Adipocyte (in vitro differentiated cells): ENCODE data around the gene WDR48.
A peak's percentile ranks its signal among the peaks of the same experiment; 100 is the strongest.

Experiments used
- DNase-seq: peaks from one replicate; pipeline ENCODE4 v3.0.0-alpha.2; 2015; ENCODE audit warnings: low read depth
- H3K27me3 ChIP-seq: replicated peaks from 2 replicates; pipeline ENCODE4 v1.7.0; 2013; ENCODE audit warnings: mild to moderate bottlenecking, low read length, moderate library complexity; ENCODE audit not compliant: control insufficient read depth, insufficient read depth
- H3K36me3 ChIP-seq: 2 replicates; pipeline ENCODE4 v1.7.0; 2013; ENCODE audit warnings: low read length, mild to moderate bottlenecking, moderate library complexity; ENCODE audit not compliant: control insufficient read depth, insufficient read depth, severe bottlenecking
- H3K4me1 ChIP-seq: 2 replicates; pipeline ENCODE4 v1.7.0; 2013; ENCODE audit warnings: mild to moderate bottlenecking, low read length, moderate library complexity; ENCODE audit not compliant: control insufficient read depth, insufficient read depth
- H3K4me3 ChIP-seq: 2 replicates; pipeline ENCODE4 v1.7.0; 2013; ENCODE audit warnings: mild to moderate bottlenecking, low read length, moderate library complexity
- H3K9ac ChIP-seq: 2 replicates; pipeline ENCODE4 v1.7.0; 2013; ENCODE audit warnings: mild to moderate bottlenecking, low read length, moderate library complexity
- H3K9me3 ChIP-seq: 2 replicates; pipeline ENCODE4 v1.7.0; 2013; ENCODE audit warnings: mild to moderate bottlenecking, low read length, moderate library complexity; ENCODE audit not compliant: control insufficient read depth

The WDR48 gene

GRCh38 chr3:39112113-39112512, 60.3 kb downstream of the WDR48 start:
- peaks cover 6% of the 10 kb centered on the region for H3K4me1 ChIP-seq
- H3K9ac ChIP-seq = no peak overlapping the region
- no peaks in the 10 kb centered on the region for H3K9me3 ChIP-seq
- no peaks in the 10 kb centered on the region for H3K27me3 ChIP-seq
- H3K36me3 ChIP-seq = no peaks in the 10 kb centered on the region
- no peak overlapping the region for H3K4me3 ChIP-seq
- no peak for DNase-seq

DNA sequence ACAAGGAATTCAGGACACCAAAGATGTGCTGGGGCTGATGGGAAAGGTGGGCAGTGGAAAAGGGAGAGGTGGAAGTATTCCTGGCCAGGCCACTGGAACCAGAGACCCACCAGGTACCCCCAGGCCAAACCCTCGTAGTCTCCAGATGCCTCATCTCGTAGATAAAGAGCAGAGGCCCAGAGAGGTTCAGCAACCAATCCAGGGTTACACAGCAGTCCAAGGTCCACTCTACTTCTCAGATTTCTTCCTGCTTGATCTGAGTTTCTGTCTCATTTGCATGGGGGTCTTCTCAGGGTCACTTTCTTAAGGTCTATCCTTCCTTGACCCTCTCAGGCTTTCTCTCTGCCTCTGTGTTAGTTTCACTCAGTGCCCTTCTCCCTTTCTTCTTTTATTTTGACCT, 60.7 kb downstream of the WDR48 start:
- no peak overlapping the region for H3K9ac ChIP-seq
- peaks cover 6% of the 10 kb centered on the region for H3K4me1 ChIP-seq
- no peaks in the 10 kb centered on the region for H3K36me3 ChIP-seq
- DNase-seq = no peak
- H3K27me3 ChIP-seq = no peaks in the 10 kb centered on the region
- no peak overlapping the region for H3K4me3 ChIP-seq
- no peaks in the 10 kb centered on the region for H3K9me3 ChIP-seq

- no peak overlapping the region for H3K9ac ChIP-seq
- no peaks in the 10 kb centered on the region for H3K9me3 ChIP-seq
- peaks cover under 1% of the 10 kb centered on the region for H3K4me1 ChIP-seq
- no peaks in the 10 kb centered on the region for H3K36me3 ChIP-seq
- H3K27me3 ChIP-seq = no peaks in the 10 kb centered on the region
- DNase-seq = no peak
- H3K4me3 ChIP-seq = no peak overlapping the region
These were observed 61.5 kb downstream of the WDR48 start for GRCh38 chr3:39113291-39113690.

GRCh38 chr3:39114456-39114855, 62.6 kb downstream of the WDR48 start:
- Histone ChIP-seq H3K4me1 (no peaks in the 10 kb centered on the region), H3K36me3 (no peaks in the 10 kb centered on the region), H3K9ac (no peak overlapping the region), H3K9me3 (no peaks in the 10 kb centered on the region), H3K27me3 (no peaks in the 10 kb centered on the region), H3K4me3 (no peak overlapping the region)
- DNase-seq = no peak

GRCh38 chr3:39115870-39116269, 64.1 kb downstream of the WDR48 start:
- DNase-seq = no peak
- H3K9me3 ChIP-seq = no peaks in the 10 kb centered on the region
- H3K9ac ChIP-seq = no peak overlapping the region
- H3K27me3 ChIP-seq = no peaks in the 10 kb centered on the region
- H3K36me3 ChIP-seq = no peaks in the 10 kb centered on the region
- no peaks in the 10 kb centered on the region for H3K4me1 ChIP-seq
- H3K4me3 ChIP-seq = no peak overlapping the region

GRCh38 chr3:39118079-39118478, 66.3 kb downstream of the WDR48 start:
- Histone ChIP-seq H3K4me3 (no peak overlapping the region), H3K27me3 (no peaks in the 10 kb centered on the region), H3K36me3 (no peaks in the 10 kb centered on the region), H3K4me1 (no peaks in the 10 kb centered on the region), H3K9ac (no peak overlapping the region), H3K9me3 (no peaks in the 10 kb centered on the region)
- no peak for DNase-seq

DNA sequence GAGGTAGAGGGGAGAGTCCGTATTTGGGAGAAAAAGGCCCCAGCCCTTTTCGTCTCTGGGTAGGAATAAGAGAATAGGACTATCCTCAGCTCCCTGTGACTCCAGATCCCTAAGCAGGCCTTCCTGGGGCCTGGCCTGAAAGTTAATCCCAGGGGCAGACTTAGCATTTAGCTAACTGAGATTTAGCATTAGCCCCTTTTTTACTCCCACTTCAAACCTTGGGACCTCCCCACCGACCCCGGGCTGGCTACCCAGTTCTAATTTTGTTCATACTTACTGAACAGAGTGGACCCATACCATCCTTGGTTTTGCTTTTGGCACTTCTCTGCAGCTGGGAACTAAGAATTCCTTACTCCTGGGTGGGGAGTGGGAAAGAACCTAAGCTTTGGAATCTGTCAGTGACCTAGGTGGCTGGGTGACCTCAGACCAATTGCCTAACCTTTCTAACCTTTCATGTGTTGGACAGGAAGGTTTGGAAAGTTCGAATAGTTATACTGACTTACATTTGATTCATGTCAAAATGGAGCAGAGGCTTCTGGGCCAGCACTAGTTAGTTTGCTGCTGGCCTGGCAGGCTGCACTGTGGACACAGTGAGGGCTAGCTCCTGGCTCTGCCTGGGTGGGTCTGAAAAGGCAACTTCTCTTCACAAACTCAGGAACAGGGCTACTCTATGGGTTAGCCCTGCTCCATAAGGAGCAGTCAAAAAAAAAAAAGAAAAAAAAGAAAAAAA, 67.3 kb downstream of the WDR48 start:
- Histone ChIP-seq H3K9me3 (no peaks in the 10 kb centered on the region), H3K4me1 (no peaks in the 10 kb centered on the region), H3K36me3 (no peaks in the 10 kb centered on the region), H3K4me3 (no peak overlapping the region), H3K9ac (no peak overlapping the region), H3K27me3 (no peaks in the 10 kb centered on the region)
- DNase-seq = no peak

DNA sequence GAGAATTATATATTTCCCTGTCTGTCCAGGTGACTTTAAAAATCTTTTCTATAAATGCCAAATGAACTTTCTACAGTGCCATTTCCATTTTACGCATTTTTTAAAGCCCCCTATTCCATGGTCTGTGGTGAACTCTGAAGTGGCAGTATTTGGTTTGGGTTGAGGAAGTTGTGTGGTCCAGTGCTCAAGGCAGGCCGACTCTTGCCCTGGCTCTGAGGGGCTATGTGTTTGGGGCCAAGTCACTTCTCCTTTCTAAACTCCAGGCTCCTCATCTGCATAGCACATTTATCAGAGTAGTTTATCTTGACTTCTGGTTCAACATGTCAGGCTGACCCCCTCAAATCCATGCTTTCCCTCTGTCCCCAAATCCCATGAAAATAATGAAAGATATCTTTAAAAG, 69.8 kb downstream of the WDR48 start:
- no peak for DNase-seq
- Histone ChIP-seq H3K9me3 (no peaks in the 10 kb centered on the region), H3K36me3 (no peaks in the 10 kb centered on the region), H3K4me1 (peaks cover 9% of the 10 kb centered on the region), H3K4me3 (no peak overlapping the region), H3K9ac (no peak overlapping the region), H3K27me3 (no peaks in the 10 kb centered on the region)

DNA sequence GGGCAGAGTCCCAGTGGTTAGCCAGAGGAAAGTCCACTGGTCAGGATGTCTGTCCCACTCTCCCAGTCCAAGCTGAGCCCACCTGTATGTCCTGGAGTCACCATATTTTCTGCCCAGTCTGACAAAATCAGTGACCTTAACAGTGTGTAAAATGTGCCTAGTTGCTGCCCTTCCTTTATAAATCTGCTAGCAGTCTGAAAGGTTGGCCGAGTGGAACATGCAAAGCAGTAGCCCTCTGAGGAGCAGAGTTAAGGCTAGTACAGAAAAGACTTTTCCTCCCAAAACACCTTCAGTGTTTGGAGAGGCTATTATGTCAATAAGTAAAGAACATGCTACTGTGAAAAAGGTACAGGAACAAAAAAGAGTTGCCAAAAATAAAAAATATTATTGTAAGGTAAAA, 71.0 kb downstream of the WDR48 start:
- no peak for DNase-seq
- Histone ChIP-seq H3K4me3 (no peak overlapping the region), H3K36me3 (no peaks in the 10 kb centered on the region), H3K9ac (no peak overlapping the region), H3K9me3 (no peaks in the 10 kb centered on the region), H3K27me3 (no peaks in the 10 kb centered on the region), H3K4me1 (peaks cover 9% of the 10 kb centered on the region)

DNA sequence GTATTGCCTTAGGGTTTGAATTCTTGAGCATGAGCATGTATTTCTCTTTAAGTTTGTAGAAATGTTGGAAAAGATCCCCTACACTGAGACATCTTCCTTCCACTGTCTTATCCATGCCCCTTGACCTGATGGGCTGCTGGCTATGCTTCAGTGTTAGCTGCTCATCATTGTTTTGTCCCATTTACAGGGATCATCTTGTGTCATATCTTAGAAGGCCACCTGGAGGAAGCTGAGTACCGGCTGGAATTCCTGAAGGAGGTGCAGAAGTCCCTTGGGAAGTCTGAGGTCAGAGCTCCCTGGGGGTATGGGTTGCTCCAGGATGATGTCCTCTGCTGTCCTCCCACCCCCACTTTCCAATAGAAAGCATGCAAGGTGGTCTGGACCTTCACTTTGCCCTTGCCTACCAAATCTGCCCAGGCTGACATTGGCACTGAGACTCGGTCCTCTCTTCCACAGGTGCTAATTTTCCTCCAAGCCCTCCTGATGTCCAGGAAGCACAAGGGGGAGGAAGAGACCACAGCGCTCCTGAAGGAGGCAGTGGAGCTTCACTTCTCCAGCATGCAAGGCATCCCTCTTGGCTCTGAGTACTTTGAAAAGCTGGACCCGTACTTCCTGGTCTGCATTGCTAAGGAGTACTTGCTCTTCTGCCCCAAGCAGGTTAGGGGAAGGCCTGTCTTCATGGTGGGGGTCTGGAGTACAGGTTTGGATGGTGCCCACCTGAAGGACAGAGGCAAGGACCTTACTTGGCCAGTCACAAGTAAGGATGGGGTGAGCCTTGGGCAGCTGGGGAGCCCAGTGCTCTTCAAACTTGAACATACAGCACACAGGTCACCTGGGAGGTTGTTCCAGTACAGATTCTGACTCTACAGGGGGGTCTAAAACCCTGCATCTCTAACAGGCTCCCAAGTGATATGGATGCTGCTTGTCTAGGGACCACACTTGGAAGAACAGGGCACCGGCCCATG, 73.3 kb downstream of the WDR48 start:
- Histone ChIP-seq H3K36me3 (no peaks in the 10 kb centered on the region), H3K4me1 (peaks cover 9% of the 10 kb centered on the region), H3K4me3 (no peak overlapping the region), H3K9me3 (no peaks in the 10 kb centered on the region), H3K9ac (no peak overlapping the region), H3K27me3 (no peaks in the 10 kb centered on the region)
- peak; percentile 29 for DNase-seq

GRCh38 chr3:39125841-39126500, 74.2 kb downstream of the WDR48 start:
- no peaks in the 10 kb centered on the region for H3K9me3 ChIP-seq
- peak; percentile 39 for DNase-seq
- no peaks in the 10 kb centered on the region for H3K36me3 ChIP-seq
- peaks cover 9% of the 10 kb centered on the region for H3K4me1 ChIP-seq
- H3K4me3 ChIP-seq = no peak overlapping the region
- no peak overlapping the region for H3K9ac ChIP-seq
- H3K27me3 ChIP-seq = no peaks in the 10 kb centered on the region
